Activated CD8-positive, alpha-beta T cell treated with anti-CD3 and anti-CD28 coated beads for 36 hours (primary cell): ENCODE measurements around the gene MOV10. TPM values are rescaled to one million over a fixed set of nuclear protein-coding genes. Genes with fewer than 3 reads are reported as not detected.
A peak's percentile ranks its signal among the peaks of the same experiment; 100 is the strongest.

ENCODE experiments used
- ATAC-seq: fragments of 200-7000 bp; cut with Tn5 transposase; one replicate; pipeline ENCODE4 v1.10.0; 2021; ENCODE audit warnings: mild to moderate bottlenecking, moderate library complexity
- CTCF ChIA-PET: fragments of 350-600 bp; sonication (Branson Sonifier 250); formaldehyde crosslinking; loops from one replicate; lab custom pipeline; 2021; ENCODE audit warnings: antibody characterized with exemption; lab: Charles Lee
- POLR2A ChIA-PET: fragments of 350-600 bp; sonication (Branson Sonifier 250); formaldehyde crosslinking; loops from one replicate; lab custom pipeline; 2021; ENCODE audit warnings: antibody characterized with exemption; lab: Charles Lee
- DNase-seq: peaks from one replicate; pipeline ENCODE4 v3.0.0-alpha.2; 2020
- H3K27ac Mint-ChIP-seq: one replicate; pipeline ENCODE4 v1.8.0; 2021; ENCODE audit warnings: mild to moderate bottlenecking, mixed read lengths
- H3K27me3 Mint-ChIP-seq: one replicate; pipeline ENCODE4 v1.8.0; 2021; ENCODE audit warnings: mixed read lengths
- H3K36me3 Mint-ChIP-seq: one replicate; pipeline ENCODE4 v1.8.0; 2021; ENCODE audit warnings: low read depth, mixed read lengths
- H3K4me1 Mint-ChIP-seq: one replicate; pipeline ENCODE4 v1.8.0; 2021; ENCODE audit warnings: low read depth, mixed read lengths
- H3K4me3 Mint-ChIP-seq: one replicate; pipeline ENCODE4 v1.8.0; 2021; ENCODE audit warnings: mild to moderate bottlenecking, moderate library complexity, mixed read lengths
- H3K9me3 Mint-ChIP-seq: one replicate; pipeline ENCODE4 v1.8.0; 2021; ENCODE audit warnings: mixed read lengths
- intact Hi-C: fragments of 100-400 bp; cut with micrococcal nuclease; formaldehyde crosslinking; loops from one replicate; pipeline ENCODE4 v1.10.0; 2022
- total RNA-seq, 2 experiments: library from RNA; stranded (reverse); gene quantifications; one replicate each; pipeline ENCODE4 v1.2.3, GENCODE V29; 2021
- TF ChIP-seq, protein P1 (sequence below): fragments of 200-600 bp; IDR thresholded peaks from one replicate; pipeline ENCODE4 v1.8.0; 2022; ENCODE audit warnings: antibody characterized with exemption, mild to moderate bottlenecking

The MOV10 gene
- total RNA-seq, 2 experiments from 2014 or later, result 77.2 to 78.5 TPM

DNA sequence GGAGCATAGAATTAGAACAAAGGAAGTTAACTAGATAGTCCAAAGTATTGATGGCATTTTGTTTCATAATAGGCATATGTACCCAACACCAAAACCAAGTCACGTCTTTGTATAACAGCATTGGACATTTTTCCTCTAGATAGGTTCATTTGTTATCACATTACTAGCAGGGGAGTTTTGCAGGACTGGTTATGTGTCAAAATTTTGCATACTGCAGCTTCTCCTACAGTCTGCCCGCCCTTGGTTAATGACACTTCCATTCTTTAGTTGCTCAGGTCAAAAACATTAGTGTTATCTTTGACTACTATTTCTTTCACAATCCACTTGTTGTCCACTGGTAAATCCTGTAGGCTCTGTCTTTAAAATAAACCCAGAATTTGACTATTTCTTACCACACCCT, 45.9 kb upstream of the MOV10 start:
- H3K27ac Mint-ChIP-seq, result no peak overlapping the region
- peaks cover 79% of the 10 kb centered on the region for H3K4me1 Mint-ChIP-seq
- H3K27me3 Mint-ChIP-seq, result no peaks in the 10 kb centered on the region
- peaks cover 75% of the 10 kb centered on the region for H3K36me3 Mint-ChIP-seq
- no peak overlapping the region for H3K4me3 Mint-ChIP-seq
- no peak for ATAC-seq
- intact Hi-C loops, result no loop called here
- no peak for DNase-seq
- no peaks in the 10 kb centered on the region for H3K9me3 Mint-ChIP-seq
- CTCF ChIA-PET, result no interaction called here
- POLR2A ChIA-PET, result interaction anchor here (0.9 to 4.1 kb wide), 3 partner anchors 8 to 46 kb away, joined by 3 to 14 read pairs (median 5); partner anchors contain the start of genes CAPZA1, MOV10 and ST7L
- TF ChIP-seq, protein P1, sequence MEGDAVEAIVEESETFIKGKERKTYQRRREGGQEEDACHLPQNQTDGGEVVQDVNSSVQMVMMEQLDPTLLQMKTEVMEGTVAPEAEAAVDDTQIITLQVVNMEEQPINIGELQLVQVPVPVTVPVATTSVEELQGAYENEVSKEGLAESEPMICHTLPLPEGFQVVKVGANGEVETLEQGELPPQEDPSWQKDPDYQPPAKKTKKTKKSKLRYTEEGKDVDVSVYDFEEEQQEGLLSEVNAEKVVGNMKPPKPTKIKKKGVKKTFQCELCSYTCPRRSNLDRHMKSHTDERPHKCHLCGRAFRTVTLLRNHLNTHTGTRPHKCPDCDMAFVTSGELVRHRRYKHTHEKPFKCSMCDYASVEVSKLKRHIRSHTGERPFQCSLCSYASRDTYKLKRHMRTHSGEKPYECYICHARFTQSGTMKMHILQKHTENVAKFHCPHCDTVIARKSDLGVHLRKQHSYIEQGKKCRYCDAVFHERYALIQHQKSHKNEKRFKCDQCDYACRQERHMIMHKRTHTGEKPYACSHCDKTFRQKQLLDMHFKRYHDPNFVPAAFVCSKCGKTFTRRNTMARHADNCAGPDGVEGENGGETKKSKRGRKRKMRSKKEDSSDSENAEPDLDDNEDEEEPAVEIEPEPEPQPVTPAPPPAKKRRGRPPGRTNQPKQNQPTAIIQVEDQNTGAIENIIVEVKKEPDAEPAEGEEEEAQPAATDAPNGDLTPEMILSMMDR, result no peak

- POLR2A ChIA-PET, result interaction anchor here (4.1 kb wide), 1 partner anchor 10 kb away, joined by 14 read pairs; the partner anchor contains the start of genes CAPZA1 and ST7L
- no peaks in the 10 kb centered on the region for H3K27me3 Mint-ChIP-seq
- ATAC-seq (no peak), DNase-seq (no peak)
- CTCF ChIA-PET, result no interaction called here
- TF ChIP-seq, protein P1, result no peak
- peak overlapping the region; percentile 8 for H3K27ac Mint-ChIP-seq
- no peaks in the 10 kb centered on the region for H3K9me3 Mint-ChIP-seq
- H3K36me3 Mint-ChIP-seq, result peaks cover 74% of the 10 kb centered on the region
- H3K4me3 Mint-ChIP-seq, result no peak overlapping the region
- peaks cover 82% of the 10 kb centered on the region for H3K4me1 Mint-ChIP-seq
- intact Hi-C loops, result no loop called here
Measured at GRCh38 chr1:112629256-112629655, 45.2 kb upstream of the MOV10 start.

DNA sequence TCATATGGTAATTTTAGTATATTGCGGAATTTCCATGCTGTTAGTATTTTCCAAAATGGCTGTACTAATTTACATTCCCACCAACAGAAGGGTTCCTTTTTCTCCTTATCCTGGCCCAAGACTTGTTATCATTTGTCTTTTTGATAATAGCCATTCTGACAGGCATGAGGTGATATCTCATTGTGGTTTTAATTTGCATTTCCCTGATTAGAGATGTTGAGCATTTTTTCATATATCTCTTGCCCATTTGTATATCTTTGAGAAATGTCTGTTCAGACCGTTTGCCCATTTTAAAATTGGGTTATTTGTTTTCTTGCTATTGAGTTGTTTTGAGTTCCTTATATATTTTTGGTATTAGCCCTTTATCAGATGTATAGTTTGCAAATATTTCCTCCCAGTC, 40.8 kb upstream of the MOV10 start:
- ChIA-PET CTCF (no interaction called here), POLR2A (interaction anchor here (4.9 kb wide), 1 partner anchor 15 kb away, joined by 29 read pairs; the partner anchor contains the start of genes CAPZA1 and ST7L)
- intact Hi-C loops, result no loop called here
- Mint-ChIP-seq H3K36me3 (peaks cover 52% of the 10 kb centered on the region), H3K4me1 (peaks cover 71% of the 10 kb centered on the region), H3K27ac (no peak overlapping the region), H3K27me3 (no peaks in the 10 kb centered on the region), H3K4me3 (no peak overlapping the region), H3K9me3 (no peaks in the 10 kb centered on the region)
- ATAC-seq (no peak), DNase-seq (no peak)
- TF ChIP-seq, protein P1, result no peak

DNA sequence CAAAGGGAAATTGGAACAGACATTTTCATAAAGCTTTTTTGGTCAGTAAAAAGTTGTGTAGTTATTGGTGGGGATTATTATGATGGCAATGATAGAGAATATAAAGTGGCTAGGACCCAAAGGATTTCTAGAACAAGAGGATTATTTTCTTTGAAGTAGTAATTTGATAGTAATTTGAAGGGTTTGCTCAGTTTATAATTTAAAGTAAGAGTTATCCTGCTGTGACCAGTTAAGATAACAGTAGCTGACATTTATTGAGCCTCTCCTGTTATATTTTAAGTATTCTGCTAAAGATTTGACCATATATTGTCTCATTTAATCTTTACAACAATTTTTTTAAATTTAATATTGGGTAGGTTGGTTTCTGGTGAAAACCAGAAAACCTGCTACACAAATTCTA, 40.1 kb upstream of the MOV10 start:
- Mint-ChIP-seq H3K27me3 (no peaks in the 10 kb centered on the region), H3K36me3 (peaks cover 50% of the 10 kb centered on the region), H3K4me1 (peaks cover 69% of the 10 kb centered on the region), H3K27ac (no peak overlapping the region), H3K9me3 (no peaks in the 10 kb centered on the region), H3K4me3 (no peak overlapping the region)
- POLR2A ChIA-PET, result interaction anchor here (1.5 to 4.9 kb wide), 2 partner anchors 15 to 25 kb away, joined by 4 to 29 read pairs; partner anchors contain the start of genes CAPZA1 and ST7L
- ATAC-seq, result no peak
- intact Hi-C loops, result no loop called here
- CTCF ChIA-PET, result no interaction called here
- DNase-seq, result no peak
- TF ChIP-seq, protein P1, result no peak

DNA sequence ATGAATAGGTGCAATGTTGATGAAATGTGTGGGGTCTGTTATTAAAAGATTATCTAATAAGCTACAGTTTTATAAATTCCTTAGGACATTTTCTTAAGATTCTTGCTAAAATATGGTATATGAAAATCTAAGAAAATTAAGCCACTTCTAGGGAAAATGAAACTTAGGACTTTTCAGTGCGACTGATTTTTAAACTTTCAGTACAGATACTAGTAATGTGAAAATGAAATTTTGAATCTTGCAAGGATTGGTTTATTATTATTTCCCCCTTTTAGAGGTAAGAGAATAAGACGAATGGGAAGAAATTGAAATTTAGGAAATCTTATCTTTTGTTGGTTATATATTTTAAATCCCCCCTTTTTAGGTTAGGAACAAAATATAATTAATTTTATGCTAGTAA, 38.4 kb upstream of the MOV10 start:
- intact Hi-C loops, result no loop called here
- Mint-ChIP-seq H3K4me3 (peak overlapping the region; percentile 26), H3K9me3 (no peaks in the 10 kb centered on the region), H3K4me1 (peaks cover 59% of the 10 kb centered on the region), H3K27me3 (no peaks in the 10 kb centered on the region), H3K36me3 (peaks cover 41% of the 10 kb centered on the region), H3K27ac (peak overlapping the region; percentile 52)
- CTCF ChIA-PET, result interaction anchor here (0.6 to 2.1 kb wide), 7 partner anchors 17 to 709 kb away, joined by 3 to 7 read pairs (median 4); partner anchors contain the start of genes MOV10 and ST7L
- DNase-seq (no peak), ATAC-seq (no peak)
- TF ChIP-seq, protein P1, result no peak
- POLR2A ChIA-PET, result interaction anchor here (0.6 to 4.9 kb wide), 10 partner anchors 8 to 68 kb away, joined by 3 to 29 read pairs (median 4); partner anchors contain the start of genes CAPZA1 and ST7L
